Panc1 (cell line): ENCODE data around the gene KYNU. TPM values are rescaled to one million over a fixed set of nuclear protein-coding genes. Genes with fewer than 3 reads are reported as not detected.
"Not testable (repeated sequence)": the region's sequence is repeated elsewhere in the genome, so short reads cannot be mapped to it uniquely, and the experiment has no call there.

Experiments used
- ATAC-seq: fragments of 200-7000 bp; cut with Tn5 transposase; 2 replicates; pipeline ENCODE4 v1.9.1; 2020; ENCODE audit warnings: mild to moderate bottlenecking, moderate library complexity
- BruUV-seq: library from RNA; stranded (reverse); fragments of 400-500 nt; replicated peaks from 2 replicates; lab custom pipeline; 2021; lab: Mats Ljungman, UMichigan
- CTCF ChIA-PET: fragments of 300-600 bp; sonication (Branson Sonifier 250); formaldehyde crosslinking; loops from one replicate; lab custom pipeline; 2022; ENCODE audit warnings: antibody characterized with exemption; lab: Charles Lee
- POLR2A ChIA-PET: fragments of 300-600 bp; sonication (Branson Sonifier 250); formaldehyde crosslinking; loops from one replicate; lab custom pipeline; 2022; ENCODE audit warnings: antibody characterized with exemption; lab: Charles Lee
- DNase-seq: peaks from one replicate; pipeline ENCODE4 v3.0.0-alpha.2; 2010; ENCODE audit warnings: low read depth, low spot score
- H3K27ac ChIP-seq: 2 replicates; pipeline ENCODE4 v1.5.1; 2011; ENCODE audit warnings: mild to moderate bottlenecking, low read length, inconsistent platforms
- H3K27me3 ChIP-seq: fragments of 200-500 bp; sonication (Bioruptor generic); 2 replicates; pipeline ENCODE4 v1.6.0; 2014; ENCODE audit warnings: low read length, inconsistent platforms; ENCODE audit not compliant: control insufficient read depth, insufficient read depth
- H3K36me3 ChIP-seq: fragments of 200-500 bp; sonication (Bioruptor generic); 2 replicates; pipeline ENCODE4 v1.5.1; 2014; ENCODE audit warnings: inconsistent platforms, mild to moderate bottlenecking, low read length, moderate library complexity; ENCODE audit not compliant: control insufficient read depth, insufficient read depth
- H3K4me1 ChIP-seq: 2 replicates; pipeline ENCODE4 v1.5.1; 2011; ENCODE audit warnings: inconsistent platforms, mild to moderate bottlenecking, low read length, moderate library complexity; ENCODE audit not compliant: control insufficient read depth, insufficient read depth
- H3K4me3 ChIP-seq, 2 experiments: 2 replicates each; pipeline ENCODE4 v1.5.1; 2011 to 2012; ENCODE audit warnings: low read depth in 2 of 2, low read length in 2 of 2, mild to moderate bottlenecking in 2 of 2, inconsistent platforms in 1 of 2, moderate library complexity in 1 of 2
- H3K9me3 ChIP-seq: fragments of 200-500 bp; sonication (Bioruptor generic); 2 replicates; pipeline ENCODE4 v1.5.1; 2014; ENCODE audit warnings: low read depth, mild to moderate bottlenecking, inconsistent platforms, low read length, moderate library complexity; ENCODE audit not compliant: control insufficient read depth, insufficient read depth
- CTCF ChIP-seq: fragments of 450-650 bp; IDR thresholded peaks from 2 replicates; pipeline ENCODE4 v1.5.1; 2017; ENCODE audit warnings: mild to moderate bottlenecking
- POLR2AphosphoS5 ChIP-seq: IDR thresholded peaks from 2 replicates; pipeline ENCODE4 v1.6.1; 2012; ENCODE audit warnings: mild to moderate bottlenecking, low read depth, low read length, moderate library complexity
- REST ChIP-seq, 2 experiments: IDR thresholded peaks; 2 replicates each; pipeline ENCODE4 v1.6.1; 2011 to 2012; ENCODE audit warnings: low read depth in 2 of 2, control low read depth in 1 of 2, low read length in 1 of 2, mild to moderate bottlenecking in 1 of 2, moderate library complexity in 1 of 2; ENCODE audit not compliant: insufficient read depth in 1 of 2
- SIN3A ChIP-seq: IDR thresholded peaks from 2 replicates; pipeline ENCODE4 v1.6.1; 2012; ENCODE audit warnings: low read depth, mild to moderate bottlenecking, low read length, moderate library complexity, borderline replicate concordance; ENCODE audit not compliant: insufficient read depth
- TCF7L2 ChIP-seq: IDR thresholded peaks from 2 replicates; pipeline ENCODE4 v1.6.1; 2011; ENCODE audit warnings: mild to moderate bottlenecking, low read depth, low read length, inconsistent platforms
- in situ Hi-C: cut with HindIII; loops from 2 replicates; pipeline ENCODE4 v1.10.0; 2016; ENCODE audit warnings: low sequenced_read_pairs, low pct_unique_long_range_greater_than_20kb
- intact Hi-C: fragments of 100-400 bp; cut with micrococcal nuclease; formaldehyde crosslinking; loops from one replicate; pipeline ENCODE4 v1.10.0; 2022; ENCODE audit not compliant: unreplicated experiment
- total RNA-seq: library from RNA; stranded (reverse); gene quantifications from one replicate; pipeline ENCODE4 v1.2.1, GENCODE V29; 2021; ENCODE audit not compliant: unreplicated experiment

KYNU gene
- total RNA-seq, 1 experiment from 2014 or later = not detected

- Histone ChIP-seq H3K4me3 (no peak overlapping the region), H3K36me3 (no peaks in the 10 kb centered on the region), H3K27ac (no peak overlapping the region), H3K4me1 (no peaks in the 10 kb centered on the region), H3K9me3 (no peaks in the 10 kb centered on the region), H3K27me3 (no peaks in the 10 kb centered on the region)
- in situ Hi-C loops (no loop called here), intact Hi-C loops (no loop called here)
- TF ChIP-seq REST (IDR thresholded peaks at IDR 0.05; ENCODE audit: insufficient read depth in 1 of 2, low read depth in 2 of 2, low read length in 1 of 2) = no peak
- TF ChIP-seq TCF7L2 = no peak
- no peak for TF ChIP-seq CTCF
- no peak for TF ChIP-seq SIN3A
- no peak for TF ChIP-seq POLR2AphosphoS5
- DNase-seq (no peak), ATAC-seq (no peak)
- POLR2A ChIA-PET = no interaction called here
- CTCF ChIA-PET = no interaction called here
- no TSS peak for BruUV-seq
Measured at GRCh38 chr2:142893241-142893640, 15.8 kb downstream of the KYNU start.

- H3K27ac ChIP-seq = no peak overlapping the region
- CTCF ChIA-PET = no interaction called here
- in situ Hi-C loops (no loop called here), intact Hi-C loops (no loop called here)
- no peak for DNase-seq
- POLR2A ChIA-PET = no interaction called here
- BruUV-seq = no TSS peak
- H3K27me3 ChIP-seq = no peaks in the 10 kb centered on the region
- H3K9me3 ChIP-seq = no peaks in the 10 kb centered on the region
- ATAC-seq = no peak
- no peak overlapping the region for H3K4me3 ChIP-seq
- H3K4me1 ChIP-seq = no peaks in the 10 kb centered on the region
- H3K36me3 ChIP-seq = no peaks in the 10 kb centered on the region
- TF ChIP-seq REST (IDR thresholded peaks at IDR 0.05; ENCODE audit: insufficient read depth in 1 of 2, low read depth in 2 of 2, low read length in 1 of 2) (no peak), CTCF (no peak), TCF7L2 (no peak), POLR2AphosphoS5 (no peak), SIN3A (no peak)
Measured at GRCh38 chr2:142897807-142898206, 20.3 kb downstream of the KYNU start.

GRCh38 chr2:142900327-142900726 lies 22.9 kb downstream of the KYNU start:
- ATAC-seq, H3K27me3 ChIP-seq, H3K4me3 ChIP-seq, DNase-seq, in situ Hi-C loops, H3K4me1 ChIP-seq, H3K36me3 ChIP-seq, H3K9me3 ChIP-seq, POLR2A ChIA-PET, BruUV-seq, intact Hi-C loops, H3K27ac ChIP-seq, CTCF ChIA-PET: not testable (repeated sequence)
